Posterior vena cava (tissue), 2 donors: ENCODE data around the gene EFHB. TPM values are rescaled to one million over a fixed set of nuclear protein-coding genes. Genes with fewer than 3 reads are reported as not detected.
"Not testable (repeated sequence)": the region's sequence is repeated elsewhere in the genome, so short reads cannot be mapped to it uniquely, and the experiment has no call there.

Experiments
- DNase-seq: peaks from one replicate; pipeline ENCODE4 v3.0.0-alpha.2; 2020; ENCODE audit warnings: low spot score
- intact Hi-C, 2 donors: fragments of 100-400 bp; cut with DNase I; formaldehyde crosslinking; loops; one replicate each; pipeline versions ENCODE4 v1.14.1 to v1.14.2; 2022 to 2023
- total RNA-seq, 2 donors: library from RNA; stranded (reverse); fragmentation: NEBNext Ultra II Directional; extraction: Animal tissue kit (Norgen Biotek cat#: 25700); gene quantifications; one replicate each; pipeline ENCODE4 v1.2.1, GENCODE V29; 2021
- donor health status: DM: yes; HTN: yes; CAD: no.
- donor health status: DM: yes; HTN: yes; CAD: no.

The EFHB gene
- total RNA-seq, 2 donors from 2014 or later = 0.90 to 1.1 TPM

GRCh38 chr3:19866751-19867347, 67.2 kb downstream of the EFHB start:
- intact Hi-C loops = no loop called here
- DNase-seq = no peak

- DNase-seq, intact Hi-C loops: not testable (repeated sequence)
Observed at GRCh38 chr3:19855318-19855717, 78.7 kb downstream of the EFHB start.

DNA sequence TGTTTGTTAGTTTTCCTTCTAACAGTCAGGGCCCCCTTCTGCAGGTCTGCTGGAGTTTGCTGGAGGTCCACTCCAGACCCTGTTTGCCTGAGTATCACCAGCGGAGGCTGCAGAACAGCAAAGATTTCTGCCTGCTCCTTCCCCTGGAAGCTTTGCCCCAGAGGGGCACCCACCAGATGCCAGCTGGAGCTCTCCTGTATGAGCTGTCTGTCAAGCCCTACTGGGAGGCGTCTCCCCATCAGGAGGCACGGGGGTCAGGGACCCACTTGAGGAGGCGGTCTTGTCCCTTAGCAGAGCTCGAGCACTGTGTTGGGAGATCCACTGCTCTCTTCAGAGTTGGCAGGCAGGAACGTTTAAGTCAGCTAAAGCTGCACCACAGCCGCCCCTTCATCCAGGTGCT, 87.4 kb downstream of the EFHB start:
- intact Hi-C loops, DNase-seq: not testable (repeated sequence)

Other genes starting within 250 kb of the EFHB start
- 10 to 100 TPM; 52.8 to 72.2 TPM for gene RAB5A, start 12.9 kb upstream of the EFHB start, total RNA-seq
- not detected for gene PP2D1, start 78.0 kb upstream of the EFHB start, total RNA-seq
- 10 to 100 TPM; 31.7 to 37.1 TPM for gene KAT2B, start 106.2 kb upstream of the EFHB start, total RNA-seq